Heart right ventricle (tissue), 16 donors: ENCODE measurements around the gene DAB1. TPM values are rescaled to one million over a fixed set of nuclear protein-coding genes. Genes with fewer than 3 reads are reported as not detected.

Source experiments
- ATAC-seq, 8 donors: fragments of 200-7000 bp; cut with Tn5 transposase; one replicate each; pipeline ENCODE4 v1.9.1; 2020; ENCODE audit warnings: mild to moderate bottlenecking in 8 of 8, moderate library complexity in 8 of 8, moderate number of reproducible peaks in 1 of 8
- DNase-seq, 2 donors: peaks; one replicate each; pipeline ENCODE4 v3.0.0-alpha.2; 2020
- H3K27ac ChIP-seq, 10 donors: fragments of 200-600 bp; sonication (generic) in 2 of 10; one replicate each; pipeline versions ENCODE4 v1.5.0 to v1.8.0; 2020 to 2022; ENCODE audit warnings: mild to moderate bottlenecking in 3 of 10
- H3K27me3 ChIP-seq, 7 donors: fragments of 200-600 bp; one replicate each; pipeline ENCODE4 v1.8.0; 2021 to 2022; ENCODE audit warnings: mild to moderate bottlenecking in 2 of 7
- H3K36me3 ChIP-seq, 9 donors: fragments of 200-600 bp; sonication (generic) in 1 of 9; one replicate each; pipeline versions ENCODE4 v1.5.0 to v1.8.0; 2020 to 2022; ENCODE audit warnings: mild to moderate bottlenecking in 2 of 9
- H3K4me1 ChIP-seq, 9 donors: fragments of 200-600 bp; sonication (generic) in 1 of 9; one replicate each; pipeline versions ENCODE4 v1.5.0 to v1.8.0; 2020 to 2022; ENCODE audit warnings: mild to moderate bottlenecking in 4 of 9
- H3K4me3 ChIP-seq, 10 donors: fragments of 200-600 bp; sonication (generic) in 2 of 10; one replicate each; pipeline versions ENCODE4 v1.5.0 to v1.8.0; 2020 to 2022; ENCODE audit warnings: mild to moderate bottlenecking in 7 of 10, moderate library complexity in 2 of 10
- H3K9me3 ChIP-seq, 11 donors: fragments of 200-600 bp in 10 of 11; sonication (generic) in 2 of 11; one replicate each; pipeline versions ENCODE4 v1.5.0 to v1.8.0; 2013 to 2022; ENCODE audit warnings: mild to moderate bottlenecking in 2 of 11, control low read depth in 1 of 11, moderate library complexity in 1 of 11
- WGBS, 2 donors: extraction: QIAGEN DNeasy Blood & Tissue Kit; methylation state at CpG; one replicate each; pipeline ENCODE4 v1.1.7; 2013; ENCODE audit warnings: inconsistent platforms in 1 of 2; 5-methylcytosine and 5-hydroxymethylcytosine counted together
- intact Hi-C, 10 donors: fragments of 100-400 bp; cut with DNase I; formaldehyde crosslinking; loops; one replicate each; pipeline versions ENCODE4 v1.11.1 to v1.14.2; 2022
- polyA plus RNA-seq, 2 donors: library from polyadenylated mRNA; stranded (reverse); fragments of 200-250 nt; gene quantifications; one replicate each; pipeline ENCODE4 v1.2.3, GENCODE V29; 2013
- total RNA-seq, 10 donors: library from RNA; stranded (reverse); fragmentation: NEBNext Ultra II Directional in 3 of 10; extraction: Animal tissue kit (Norgen Biotek cat#: 25700) in 3 of 10; gene quantifications; one replicate each; pipeline versions ENCODE4 v1.2.1 to v1.2.4, GENCODE V29; 2021 to 2023
- TF ChIP-seq, protein P1 (sequence below), 9 donors: fragments of 200-600 bp; sonication (generic) in 2 of 9; IDR thresholded peaks; one replicate each; pipeline versions ENCODE4 v1.5.0 to v1.8.0; 2021 to 2022; ENCODE audit warnings: antibody characterized with exemption in 9 of 9, mild to moderate bottlenecking in 5 of 9, moderate library complexity in 1 of 9
- donor health status: Arrhythmogenic right ventricular cardiomyopathy.
- donor health status: ischemic (EF 13 %, LVEDD 7.1; RV severe dilation, severe dysfunction).
- donor health status: healthy with polysubstance abuse.
- donor health status: DM: no; HTN: yes; CAD: no.
- donor health status: DM: no; HTN: no; CAD: no.
- donor health status: ischemic (EF 25% LVEDD 6.9; RV normal size, moderate dysfunction).
- donor health status: ischemic (EF 25% LVEDD 5.7; RV mildly dilated, moderate dysfunction).
- donor health status: healthy.
- donor health status: DM: yes; HTN: yes; CAD: no.
- donor health status: Ischemic cardiomyopathy.
- donor health status: ischemic (EF 35%, LVEDD 5.7; RV mildly dilated, moderate dysfunction).
- donor health status: nonischemic (EF 11% LVEDD 7.7; RV severe dilation, severe dysfunction).
- donor health status: DM: yes; HTN: yes; CAD: no.
- donor health status: PGD.
- donor health status: ischemic (EF 29% LVEDD 5.4; RV normal size, mild dysfunction).
- donor health status: nonischemic (EF 23%, LVEDD 6.1; RV moderate dilation, normal function).

DAB1 gene
- total and polyA plus RNA-seq, 12 donors: 0.16 to 25.5 (median 8.1) TPM

DNA sequence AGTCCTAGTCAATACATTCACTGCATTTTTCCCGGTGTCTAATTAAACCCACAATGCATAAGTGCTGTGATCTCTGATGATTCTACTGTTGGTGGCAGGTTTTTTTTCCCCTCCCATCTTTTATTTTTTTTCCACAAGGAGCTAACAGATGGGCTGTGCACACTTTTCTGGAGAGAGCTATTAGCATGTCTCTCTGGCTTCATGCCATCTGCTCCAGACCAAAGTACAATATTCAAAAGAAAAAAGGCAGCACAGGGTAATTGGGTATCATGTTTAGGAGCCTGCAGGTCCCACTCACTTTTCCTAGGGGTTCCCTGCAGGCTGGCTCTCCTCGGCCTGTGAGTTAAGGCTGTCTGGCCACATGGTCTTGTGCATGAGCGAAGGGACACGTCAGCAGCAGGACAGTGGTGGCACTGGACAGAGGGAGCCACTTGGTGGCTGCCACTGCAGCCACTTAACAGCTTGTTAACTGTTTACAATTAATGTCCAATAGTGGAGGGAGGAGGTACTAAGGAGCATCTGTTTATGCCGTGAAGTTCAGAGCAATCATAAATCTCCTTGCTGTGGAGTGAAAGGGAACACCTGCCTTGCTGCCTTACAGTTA is 404.5 kb downstream of the DAB1 start:
- WGBS, 2 donors: 76 to 85% methylated on average over 5 of the region's 5 CpGs
- Histone ChIP-seq H3K27me3 (no peaks in the 10 kb centered on the region), H3K9me3 (no peaks in the 10 kb centered on the region), H3K27ac (no peak overlapping the region), H3K36me3 (no peaks in the 10 kb centered on the region), H3K4me3 (no peak overlapping the region), H3K4me1 (no peaks in the 10 kb centered on the region)
- DNase-seq (no peak), ATAC-seq (no peak)
- TF ChIP-seq, protein P1, sequence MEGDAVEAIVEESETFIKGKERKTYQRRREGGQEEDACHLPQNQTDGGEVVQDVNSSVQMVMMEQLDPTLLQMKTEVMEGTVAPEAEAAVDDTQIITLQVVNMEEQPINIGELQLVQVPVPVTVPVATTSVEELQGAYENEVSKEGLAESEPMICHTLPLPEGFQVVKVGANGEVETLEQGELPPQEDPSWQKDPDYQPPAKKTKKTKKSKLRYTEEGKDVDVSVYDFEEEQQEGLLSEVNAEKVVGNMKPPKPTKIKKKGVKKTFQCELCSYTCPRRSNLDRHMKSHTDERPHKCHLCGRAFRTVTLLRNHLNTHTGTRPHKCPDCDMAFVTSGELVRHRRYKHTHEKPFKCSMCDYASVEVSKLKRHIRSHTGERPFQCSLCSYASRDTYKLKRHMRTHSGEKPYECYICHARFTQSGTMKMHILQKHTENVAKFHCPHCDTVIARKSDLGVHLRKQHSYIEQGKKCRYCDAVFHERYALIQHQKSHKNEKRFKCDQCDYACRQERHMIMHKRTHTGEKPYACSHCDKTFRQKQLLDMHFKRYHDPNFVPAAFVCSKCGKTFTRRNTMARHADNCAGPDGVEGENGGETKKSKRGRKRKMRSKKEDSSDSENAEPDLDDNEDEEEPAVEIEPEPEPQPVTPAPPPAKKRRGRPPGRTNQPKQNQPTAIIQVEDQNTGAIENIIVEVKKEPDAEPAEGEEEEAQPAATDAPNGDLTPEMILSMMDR (IDR thresholded peaks at IDR 0.05): no peak
- intact Hi-C loops: no loop called here

DNA sequence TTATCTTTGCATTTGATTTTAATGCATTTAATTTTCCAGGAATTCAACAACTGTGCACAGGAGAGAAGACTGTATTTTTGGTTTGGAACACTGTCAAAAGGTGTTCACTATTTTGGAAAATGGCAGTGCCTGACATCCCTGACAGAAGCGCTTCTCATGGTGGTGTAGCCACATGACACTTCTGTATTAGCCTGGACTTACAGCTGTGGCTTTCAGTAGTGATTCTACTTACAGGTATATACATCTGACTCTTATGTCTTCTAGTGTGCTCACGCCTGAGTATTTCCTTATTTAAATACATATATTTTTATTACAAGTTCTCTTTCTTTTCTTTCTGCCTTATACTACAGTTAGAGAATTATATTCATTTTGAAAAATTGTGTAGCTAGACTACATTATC is 405.7 kb downstream of the DAB1 start:
- peaks cover 0 to 6% (median under 1%) of the 10 kb centered on the region in 9 donors for H3K4me1 ChIP-seq
- ATAC-seq (no peak), DNase-seq (no peak)
- no peaks in the 10 kb centered on the region for H3K36me3 ChIP-seq
- H3K27me3 ChIP-seq: no peaks in the 10 kb centered on the region
- 94 to 96% methylated on average over 2 of the region's 2 CpGs for WGBS, 2 donors
- H3K27ac ChIP-seq: no peak overlapping the region
- intact Hi-C loops: no loop called here
- TF ChIP-seq, protein P1 (IDR thresholded peaks at IDR 0.05): no peak
- no peak overlapping the region for H3K4me3 ChIP-seq
- no peaks in the 10 kb centered on the region for H3K9me3 ChIP-seq

DNA sequence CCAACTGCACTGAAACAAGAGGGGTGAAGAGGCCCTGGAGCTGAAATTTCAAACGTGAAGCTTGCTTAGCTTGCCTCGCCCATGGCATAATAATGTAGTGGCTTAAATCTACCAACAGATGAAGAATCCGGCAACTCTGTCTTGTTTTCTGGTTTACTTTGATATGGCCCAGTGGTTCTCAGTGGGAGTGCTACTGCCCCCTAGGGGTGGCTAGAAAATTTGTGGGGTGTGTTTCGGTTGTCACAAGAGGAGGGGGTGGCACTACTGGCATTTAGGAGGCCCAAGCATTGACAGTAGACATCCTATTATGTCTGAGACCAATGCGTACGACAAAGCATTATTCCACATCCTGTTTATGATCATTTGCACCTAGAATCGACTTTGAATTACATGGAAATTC is 406.1 kb downstream of the DAB1 start:
- Histone ChIP-seq H3K4me3 (no peak overlapping the region), H3K27me3 (no peaks in the 10 kb centered on the region), H3K27ac (no peak overlapping the region), H3K4me1 (peaks cover 0 to 9% (median 4%) of the 10 kb centered on the region in 9 donors), H3K36me3 (no peaks in the 10 kb centered on the region), H3K9me3 (no peaks in the 10 kb centered on the region)
- intact Hi-C loops: no loop called here
- 75 to 86% methylated on average over 7 of the region's 7 CpGs for WGBS, 2 donors
- DNase-seq (no peak), ATAC-seq (no peak)
- TF ChIP-seq, protein P1 (IDR thresholded peaks at IDR 0.05): peak in 3 of 9 donors; percentile 11 to 20 (median 14)

DNA sequence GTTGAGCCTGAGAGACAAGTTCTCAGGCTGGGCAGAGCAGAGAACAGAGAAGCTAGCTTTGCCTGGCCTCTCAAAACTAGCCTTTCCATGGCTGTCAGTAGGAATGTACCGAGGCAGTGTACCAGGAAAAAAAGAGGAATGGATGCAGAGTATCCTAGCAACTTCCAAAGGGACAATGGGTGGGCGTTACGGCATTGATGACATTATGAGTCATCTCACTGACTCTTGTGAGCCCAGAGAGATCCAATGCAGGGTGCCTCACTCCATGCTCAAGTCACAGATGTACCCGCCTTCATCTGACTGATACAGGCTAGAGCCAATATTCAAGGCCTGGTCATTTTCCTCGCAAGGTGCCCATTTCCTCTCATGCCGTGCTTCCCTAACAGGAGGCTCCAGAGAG is 406.7 kb downstream of the DAB1 start:
- Histone ChIP-seq H3K4me1 (peaks cover 0 to 13% (median 7%) of the 10 kb centered on the region in 9 donors), H3K36me3 (no peaks in the 10 kb centered on the region), H3K27me3 (no peaks in the 10 kb centered on the region), H3K27ac (no peak overlapping the region), H3K9me3 (no peaks in the 10 kb centered on the region), H3K4me3 (no peak overlapping the region)
- ATAC-seq: no peak
- intact Hi-C loops: no loop called here
- 86 to 90% methylated on average over 6 of the region's 6 CpGs for WGBS, 2 donors
- DNase-seq: no peak
- TF ChIP-seq, protein P1 (IDR thresholded peaks at IDR 0.05): no peak
